Measurements from ENCODE around the gene PAK1.
"Not testable (repeated sequence)": the region's sequence is repeated elsewhere in the genome, so short reads cannot be mapped to it uniquely, and the experiment has no call there.

Gene PAK1

GRCh38 chr11:77407613-77408012, 66.3 kb downstream of the PAK1 start:
- DNase-seq (ENCODE audit: low read depth in 2 of 2, low spot score in 1 of 2): no peak

GRCh38 chr11:77406396-77406795, 67.5 kb downstream of the PAK1 start:
- no peak for DNase-seq (ENCODE audit: low read depth in 2 of 2, low spot score in 1 of 2)

GRCh38 chr11:77403211-77403610, 70.7 kb downstream of the PAK1 start:
- no peak for DNase-seq (ENCODE audit: low read depth in 2 of 2, low spot score in 1 of 2)

GRCh38 chr11:77402218-77402556, 71.7 kb downstream of the PAK1 start:
- no peak for DNase-seq (ENCODE audit: low read depth in 2 of 2, low spot score in 1 of 2)

- DNase-seq (ENCODE audit: low read depth in 2 of 2, low spot score in 1 of 2): no peak
Observed at GRCh38 chr11:77401486-77402217, 72.2 kb downstream of the PAK1 start.

GRCh38 chr11:77400775-77401449, 73.0 kb downstream of the PAK1 start:
- no peak for DNase-seq (ENCODE audit: low read depth in 2 of 2, low spot score in 1 of 2)

GRCh38 chr11:77400271-77400670, 73.6 kb downstream of the PAK1 start:
- no peak for DNase-seq (ENCODE audit: low read depth in 2 of 2, low spot score in 1 of 2)

GRCh38 chr11:77397631-77398030, 76.3 kb downstream of the PAK1 start:
- no peak for DNase-seq (ENCODE audit: low read depth in 2 of 2, low spot score in 1 of 2)

- DNase-seq (ENCODE audit: low read depth in 2 of 2, low spot score in 1 of 2): no peak
Observed at GRCh38 chr11:77396911-77397310, 77.0 kb downstream of the PAK1 start.

GRCh38 chr11:77396305-77396704, 77.6 kb downstream of the PAK1 start:
- no peak for DNase-seq (ENCODE audit: low read depth in 2 of 2, low spot score in 1 of 2)

- no peak for DNase-seq (ENCODE audit: low read depth in 2 of 2, low spot score in 1 of 2)
Observed at GRCh38 chr11:77395460-77396173, 78.3 kb downstream of the PAK1 start.

- DNase-seq (ENCODE audit: low read depth in 2 of 2, low spot score in 1 of 2): no peak
Observed at GRCh38 chr11:77392842-77393241, 81.1 kb downstream of the PAK1 start.

GRCh38 chr11:77387701-77388100, 86.2 kb downstream of the PAK1 start:
- DNase-seq (ENCODE audit: low read depth in 2 of 2, low spot score in 1 of 2): no peak

- DNase-seq (ENCODE audit: low read depth in 2 of 2, low spot score in 1 of 2): no peak
Observed at GRCh38 chr11:77386178-77386577, 87.7 kb downstream of the PAK1 start.

- DNase-seq (ENCODE audit: low read depth in 2 of 2, low spot score in 1 of 2): not testable (repeated sequence)
Observed at GRCh38 chr11:77385255-77385771, 88.6 kb downstream of the PAK1 start.

- no peak for DNase-seq (ENCODE audit: low read depth in 2 of 2, low spot score in 1 of 2)
Observed at GRCh38 chr11:77384571-77384970, 89.3 kb downstream of the PAK1 start.

GRCh38 chr11:77383349-77383748, 90.5 kb downstream of the PAK1 start:
- not testable (repeated sequence) for DNase-seq (ENCODE audit: low read depth in 2 of 2, low spot score in 1 of 2)

GRCh38 chr11:77381729-77382665, 91.9 kb downstream of the PAK1 start:
- no peak for DNase-seq (ENCODE audit: low read depth in 2 of 2, low spot score in 1 of 2)

- no peak for DNase-seq (ENCODE audit: low read depth in 2 of 2, low spot score in 1 of 2)
Observed at GRCh38 chr11:77379934-77380333, 94.0 kb downstream of the PAK1 start.

GRCh38 chr11:77379253-77379652, 94.6 kb downstream of the PAK1 start:
- DNase-seq (ENCODE audit: low read depth in 2 of 2, low spot score in 1 of 2): no peak

GRCh38 chr11:77377734-77378133, 96.2 kb downstream of the PAK1 start:
- no peak for DNase-seq (ENCODE audit: low read depth in 2 of 2, low spot score in 1 of 2)
